GM21447 (cell line): ENCODE measurements around the gene POMT2.

ENCODE experiments used
- ATAC-seq: cut with Tn5 transposase; IDR thresholded peaks from one replicate; pipeline ENCODE4 v1.9.1; 2021; ENCODE audit not compliant: unreplicated experiment

The POMT2 gene

GRCh38 chr14:77270361-77271112, 50.1 kb downstream of the POMT2 start:
- no peak for ATAC-seq

DNA sequence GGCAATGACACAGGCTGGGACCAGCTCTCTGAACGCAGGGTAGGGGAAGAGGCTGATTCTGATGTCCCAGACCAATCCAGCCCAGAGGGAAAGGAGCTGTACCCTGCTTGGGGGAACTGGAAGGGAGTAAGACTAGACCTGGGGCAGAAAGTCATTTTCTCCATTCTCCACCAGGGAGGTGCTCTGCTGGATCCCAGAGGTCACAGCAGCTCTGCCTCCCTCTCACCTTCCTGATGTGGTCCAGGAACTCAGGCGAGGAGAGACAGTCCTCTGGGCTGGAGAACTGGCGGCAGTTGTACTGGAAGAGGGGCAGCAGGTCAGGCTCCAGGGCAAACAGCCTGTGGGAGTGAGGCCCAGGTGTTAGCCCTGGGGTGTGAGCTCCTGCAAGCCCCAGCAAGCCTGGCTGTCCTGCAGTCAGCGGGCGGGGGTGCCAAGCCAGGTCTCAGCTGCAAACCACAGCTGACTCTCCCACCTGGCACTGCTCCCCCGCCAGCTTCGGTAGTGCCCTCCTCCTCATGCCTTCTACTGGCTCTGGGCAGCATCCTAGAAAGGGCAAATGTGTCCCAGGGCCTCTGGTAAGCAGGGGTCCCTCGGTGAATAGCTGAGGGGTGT, 51.6 kb downstream of the POMT2 start:
- no peak for ATAC-seq

DNA sequence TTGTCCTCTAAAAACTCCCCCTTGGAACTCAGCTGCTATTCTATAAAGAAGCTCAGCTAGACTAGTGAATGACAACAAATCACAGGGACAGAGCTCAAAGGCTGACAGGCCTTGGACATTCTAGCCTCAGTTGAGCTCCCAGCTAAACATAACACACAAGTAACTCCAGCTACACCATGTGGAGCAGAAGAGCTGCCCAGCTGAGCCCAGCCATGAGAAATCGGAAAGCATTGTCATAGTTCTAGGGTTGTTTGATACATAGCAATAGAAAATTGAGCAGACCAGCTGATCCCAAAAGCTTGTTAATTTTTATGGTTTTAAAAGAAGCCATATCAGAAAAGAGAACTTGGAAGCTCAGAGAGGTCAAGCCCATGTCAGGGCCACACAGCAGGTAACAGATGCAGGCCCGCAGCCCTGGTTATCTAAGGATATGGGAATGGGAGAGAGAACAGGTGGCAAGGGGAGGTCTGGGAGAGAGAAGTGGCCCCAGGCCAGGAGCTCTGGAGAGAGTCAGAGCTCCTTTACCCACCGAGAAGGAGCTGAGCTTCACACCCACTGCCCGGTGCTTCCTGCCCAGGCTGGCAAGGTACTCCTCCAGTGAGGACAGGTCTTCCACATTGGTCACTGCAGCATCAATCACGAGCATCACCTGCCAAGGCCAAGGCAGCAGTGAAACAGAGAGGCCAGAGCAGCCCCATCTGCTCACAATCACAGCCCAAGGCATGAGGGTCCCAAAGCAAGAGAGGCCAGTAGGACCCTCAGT, 52.6 kb downstream of the POMT2 start:
- no peak for ATAC-seq

DNA sequence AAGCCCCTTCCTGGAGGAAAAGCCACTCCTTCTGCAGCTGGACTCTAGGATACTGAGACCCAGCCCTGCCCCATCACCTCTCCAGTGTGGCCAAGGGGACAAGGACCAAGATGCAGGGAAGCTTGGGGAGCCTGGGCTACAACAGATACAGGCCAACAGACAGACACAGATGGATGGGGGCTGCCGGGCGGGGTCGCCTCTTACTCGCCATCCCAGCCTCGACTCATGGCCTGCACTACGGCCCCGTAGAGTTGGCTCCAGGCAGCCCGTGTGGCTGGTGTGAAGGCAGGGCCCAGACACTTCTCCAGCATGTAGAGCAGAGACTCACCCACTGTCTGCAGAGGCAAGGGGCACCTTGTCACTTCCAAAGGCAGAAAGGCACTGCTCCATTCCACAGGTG, 54.3 kb downstream of the POMT2 start:
- no peak for ATAC-seq

- ATAC-seq = no peak
Measured at GRCh38 chr14:77265561-77266335, 54.9 kb downstream of the POMT2 start.

- ATAC-seq = no peak
Measured at GRCh38 chr14:77265187-77265515, 55.5 kb downstream of the POMT2 start.

DNA sequence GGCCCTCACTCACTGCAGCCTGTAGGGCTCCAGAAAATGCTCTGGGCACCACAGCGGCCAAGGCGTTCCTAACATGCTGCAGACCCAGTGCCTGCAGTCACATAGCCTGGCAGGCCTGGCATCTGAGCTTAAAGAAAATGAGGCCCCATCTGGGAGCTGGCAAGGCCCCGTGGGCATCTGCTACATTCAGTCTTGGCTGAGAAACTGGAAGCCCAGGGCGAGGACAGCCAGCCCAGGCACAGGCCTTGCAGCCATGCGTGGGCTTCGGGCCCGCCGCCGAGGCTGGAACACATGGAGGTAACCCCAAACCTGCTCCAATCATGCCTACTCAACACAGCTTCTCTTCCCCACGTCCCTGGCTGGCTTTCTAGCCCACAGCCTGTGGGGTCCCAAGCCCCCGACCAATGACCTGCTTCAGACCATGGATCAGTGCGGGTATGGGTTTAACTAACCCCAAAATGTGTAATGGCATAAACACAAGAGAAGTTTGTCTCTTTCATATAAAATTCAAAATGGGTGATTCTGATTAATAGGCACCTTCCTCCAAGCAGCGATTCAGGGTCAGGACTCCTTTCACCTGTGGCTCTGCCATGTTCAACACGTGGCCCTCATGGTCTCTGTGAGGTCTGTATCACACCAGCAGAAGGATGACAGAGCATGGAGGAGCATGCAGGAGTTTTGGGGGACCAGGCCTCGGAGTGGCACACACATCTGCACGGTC, 56.1 kb downstream of the POMT2 start:
- ATAC-seq = no peak

GRCh38 chr14:77260631-77261030, 60.1 kb downstream of the POMT2 start:
- no peak for ATAC-seq

DNA sequence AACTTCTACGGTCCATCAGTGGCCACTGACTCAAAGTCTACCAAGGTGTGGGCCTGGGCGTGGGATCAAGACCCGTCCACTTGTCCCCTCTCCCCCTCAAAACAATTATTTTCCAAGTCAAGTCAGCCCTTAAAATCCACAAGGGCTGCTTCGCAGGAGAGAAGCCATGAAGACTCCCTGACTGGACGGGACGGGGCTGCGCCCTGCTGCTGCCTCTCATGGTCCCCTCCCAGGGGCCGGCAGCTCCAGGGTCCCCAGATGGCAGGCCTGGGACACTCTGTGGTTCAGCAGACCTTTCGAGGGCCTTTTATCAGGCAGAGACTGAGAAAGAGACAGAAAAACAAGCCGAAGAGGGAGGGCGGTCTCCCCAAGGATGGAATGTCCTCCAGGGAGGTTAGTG, 60.5 kb downstream of the POMT2 start:
- no peak for ATAC-seq

DNA sequence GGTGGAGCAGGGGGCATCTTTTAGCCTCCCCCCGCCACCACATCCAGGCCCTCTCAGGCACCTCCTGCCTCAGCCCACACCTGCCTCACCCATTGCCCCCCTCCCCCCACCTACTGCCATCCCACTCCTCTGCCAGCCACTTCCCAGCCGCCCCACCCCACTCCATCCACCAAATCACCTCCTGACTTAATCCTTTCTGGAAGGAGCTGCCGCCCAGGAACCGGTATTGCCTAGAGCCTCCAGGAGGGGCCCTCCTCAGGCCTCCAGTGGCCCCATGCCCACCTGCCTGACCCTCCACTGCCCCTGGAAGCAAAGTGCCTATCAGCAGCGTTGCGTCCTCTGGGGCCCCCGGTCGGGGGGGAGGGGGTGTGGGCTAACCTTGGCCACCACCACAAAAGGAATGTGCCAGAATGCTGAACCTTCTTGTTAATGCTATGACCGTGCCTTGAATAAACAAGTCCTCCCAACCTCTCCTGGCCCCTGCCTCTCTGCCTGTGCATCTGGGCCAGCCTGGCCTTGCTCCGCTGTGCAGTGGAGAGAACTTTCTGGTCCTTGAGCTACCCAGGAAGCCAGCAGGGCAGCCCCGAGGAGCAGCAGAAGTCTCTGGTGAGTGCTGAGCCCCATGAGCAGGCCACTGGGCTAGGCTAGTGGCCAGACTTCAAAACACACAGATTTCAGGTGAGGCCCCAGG, 61.5 kb downstream of the POMT2 start:
- no peak for ATAC-seq

DNA sequence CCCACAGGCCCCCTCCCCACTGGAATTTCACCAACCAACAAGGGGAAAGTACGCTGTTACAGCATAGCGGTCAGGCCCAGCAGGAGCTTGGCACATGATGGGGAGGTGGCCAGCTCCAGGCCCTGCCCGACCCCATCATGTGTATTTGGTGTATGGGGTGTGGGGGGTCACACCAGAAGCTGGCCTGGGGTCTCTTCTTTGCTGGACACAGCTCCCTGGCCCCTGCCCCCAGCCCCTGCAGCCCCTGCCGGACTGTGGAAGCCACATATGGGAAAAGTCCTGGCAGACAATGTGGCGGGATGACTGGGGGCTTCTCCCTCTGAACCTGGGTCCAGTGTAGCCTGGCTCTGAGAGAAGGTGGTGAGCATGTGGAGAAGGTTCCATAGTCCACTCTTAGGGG, 62.1 kb downstream of the POMT2 start:
- no peak for ATAC-seq

DNA sequence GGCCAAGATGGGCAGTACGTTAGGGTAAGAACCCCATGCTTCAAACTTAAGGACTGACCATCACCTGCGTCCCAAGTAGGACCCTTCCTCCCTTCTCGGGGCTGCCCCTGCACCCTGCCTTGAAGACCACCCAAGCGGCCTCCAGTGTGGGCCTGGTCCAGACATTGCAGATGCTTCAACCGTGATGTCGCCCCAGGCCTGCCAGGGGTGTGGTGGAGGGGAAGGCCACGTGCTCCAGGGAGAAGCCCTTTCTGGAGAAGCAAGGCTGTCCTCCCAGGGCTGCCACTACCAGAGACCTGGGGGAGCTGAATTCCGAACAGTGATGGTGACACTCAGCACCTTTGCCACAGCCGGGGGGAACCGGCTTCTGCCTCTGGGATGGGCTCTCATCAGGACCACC, 63.0 kb downstream of the POMT2 start:
- ATAC-seq = no peak

GRCh38 chr14:77256694-77257093, 64.0 kb downstream of the POMT2 start:
- ATAC-seq = no peak

GRCh38 chr14:77253333-77254190, 67.1 kb downstream of the POMT2 start:
- ATAC-seq = no peak

DNA sequence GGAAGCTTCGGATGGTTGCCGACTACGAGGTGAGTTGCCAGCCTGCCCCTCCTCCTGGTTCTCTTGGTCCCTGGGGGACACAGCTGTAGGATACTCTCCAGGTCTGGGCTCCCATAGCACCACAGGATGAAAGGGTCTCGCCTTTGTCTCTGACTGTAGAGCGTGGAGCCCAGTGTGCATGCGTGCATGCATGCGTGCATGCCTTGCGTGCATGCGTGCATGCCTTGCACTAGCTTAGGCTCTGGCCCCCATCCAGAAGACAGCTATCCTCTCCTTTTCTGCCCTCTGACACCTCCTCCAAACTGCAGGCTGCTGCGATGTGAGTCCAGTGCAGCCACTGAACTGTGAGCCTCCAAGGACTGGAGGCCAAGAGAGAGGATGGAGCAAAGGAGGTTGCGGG, 68.8 kb downstream of the POMT2 start:
- ATAC-seq = no peak

GRCh38 chr14:77250927-77251326, 69.8 kb downstream of the POMT2 start:
- no peak for ATAC-seq

DNA sequence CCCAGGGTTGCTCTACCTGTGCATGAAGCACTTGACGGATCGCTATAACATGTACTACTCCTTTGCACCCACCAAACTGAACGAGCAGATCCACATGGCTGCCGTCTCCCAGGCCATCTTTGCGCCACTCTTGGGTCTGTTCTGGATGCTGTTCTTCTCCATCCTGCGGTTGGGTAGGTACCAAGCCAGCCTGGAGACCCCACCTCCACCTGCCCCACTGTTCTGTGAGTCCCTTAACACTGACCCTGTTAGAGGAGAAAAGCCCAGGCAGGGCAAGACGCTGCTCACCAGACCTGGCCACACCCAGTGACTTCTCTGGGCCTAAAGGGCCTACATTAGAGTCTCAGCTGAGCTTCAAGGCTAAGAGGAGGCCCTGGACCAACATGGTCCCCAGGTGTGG, 71.4 kb downstream of the POMT2 start:
- ATAC-seq = no peak

- ATAC-seq = no peak
Measured at GRCh38 chr14:77248666-77249065, 72.0 kb downstream of the POMT2 start.

DNA sequence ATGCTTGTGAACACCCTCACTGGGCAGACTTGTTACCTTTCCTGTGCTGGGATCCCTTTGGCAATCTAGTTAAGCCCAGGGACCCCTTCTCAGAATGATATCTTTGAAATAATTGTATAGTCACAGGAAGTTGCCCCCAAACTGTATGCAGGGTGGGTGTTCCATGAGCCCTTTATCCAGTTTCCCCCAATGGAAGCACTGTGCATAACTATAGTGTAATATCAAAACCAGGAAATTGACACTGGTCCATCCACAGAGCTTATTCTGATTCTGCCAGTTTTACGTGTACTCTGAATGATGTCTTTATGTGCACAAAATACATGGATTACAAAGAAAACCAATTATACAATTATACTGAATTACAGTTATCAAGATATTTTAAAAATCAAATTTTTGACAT, 73.9 kb downstream of the POMT2 start:
- no peak for ATAC-seq
